CD4-positive, alpha-beta T cell treated with Interleukin-6 for 4 hours (primary cell): ENCODE measurements around the gene RNF167.

Source experiments
- DNase-seq: peaks from one replicate; pipeline ENCODE4 v3.0.0-alpha.2; 2020; ENCODE audit warnings: mixed read lengths

Gene RNF167

GRCh38 chr17:4940555-4941318 lies 669 bp downstream of the RNF167 start:
- DNase-seq, result peak; percentile 64

GRCh38 chr17:4941319-4941610 lies 1.2 kb downstream of the RNF167 start:
- no peak for DNase-seq

GRCh38 chr17:4942760-4943508 lies 2.9 kb downstream of the RNF167 start:
- no peak for DNase-seq

- DNase-seq, result peak; percentile 69
Measured at GRCh38 chr17:4944163-4944553, 4.1 kb downstream of the RNF167 start.

GRCh38 chr17:4944554-4945175 lies 4.6 kb downstream of the RNF167 start:
- DNase-seq, result peak; percentile 13

- peak; percentile 86 for DNase-seq
Measured at GRCh38 chr17:4945176-4945943, 5.3 kb downstream of the RNF167 start.

GRCh38 chr17:4945944-4946280 lies 5.8 kb downstream of the RNF167 start:
- no peak for DNase-seq

GRCh38 chr17:4946312-4946976 lies 6.4 kb downstream of the RNF167 start:
- DNase-seq, result no peak

- no peak for DNase-seq
Measured at GRCh38 chr17:4947010-4947410, 6.9 kb downstream of the RNF167 start.

GRCh38 chr17:4947411-4948165 lies 7.5 kb downstream of the RNF167 start:
- DNase-seq, result peak; percentile 77

GRCh38 chr17:4948166-4948930 lies 8.3 kb downstream of the RNF167 start, which contains the start of gene PFN1:
TSS of gene PFN1 (minus strand) at chr17:4948530. CDS start at chr17:4948394, 136 bp downstream.
- peak; percentile 96 for DNase-seq

- peak; percentile 79 for DNase-seq
Measured at GRCh38 chr17:4948931-4949320, 8.9 kb downstream of the RNF167 start.

GRCh38 chr17:4949321-4950074 lies 9.4 kb downstream of the RNF167 start:
- DNase-seq, result peak; percentile 77

GRCh38 chr17:4950075-4950745 lies 10.1 kb downstream of the RNF167 start:
- DNase-seq, result peak; percentile 72

GRCh38 chr17:4950746-4951204 lies 10.7 kb downstream of the RNF167 start, which contains the start of gene ENO3:
TSS of gene ENO3 (plus strand) at chr17:4951119. CDS start at chr17:4951830, 711 bp downstream.
- no peak for DNase-seq

- DNase-seq, result no peak
Measured at GRCh38 chr17:4951486-4951885, 11.4 kb downstream of the RNF167 start.

GRCh38 chr17:4953451-4953961 lies 13.4 kb downstream of the RNF167 start:
- DNase-seq, result no peak

- DNase-seq, result no peak
Measured at GRCh38 chr17:4955091-4955490, 15.0 kb downstream of the RNF167 start.

GRCh38 chr17:4956493-4957061 lies 16.5 kb downstream of the RNF167 start:
- DNase-seq, result peak; percentile 73
